ENCODE measurements around the gene PCLO. TPM values are rescaled to one million over a fixed set of nuclear protein-coding genes. Genes with fewer than 3 reads are reported as not detected.

PCLO gene
- total RNA-seq, 2 donors from 2014 or later: 3.2 to 4.2 TPM

- no peak for DNase-seq
- H3K27me3 Mint-ChIP-seq (ENCODE audit: insufficient read depth): no peaks in the 10 kb centered on the region
- H3K9me3 ChIP-seq (ENCODE audit: control insufficient read depth, low read length): no peaks in the 10 kb centered on the region
- no peaks in the 10 kb centered on the region for H3K36me3 Mint-ChIP-seq (ENCODE audit: low read depth)
- no peak overlapping the region for H3K4me3 Mint-ChIP-seq
- no peaks in the 10 kb centered on the region for H3K27me3 ChIP-seq (ENCODE audit: control insufficient read depth, insufficient read depth, low read length, poor library complexity, severe bottlenecking)
- H3K4me1 Mint-ChIP-seq: peaks cover 9% of the 10 kb centered on the region
- TF ChIP-seq CTCF (conservative IDR thresholded peaks at IDR 0.05): no peak
- H3K9me3 Mint-ChIP-seq: peaks cover 8% of the 10 kb centered on the region
- H3K4me1 ChIP-seq (ENCODE audit: control insufficient read depth, insufficient read depth, low read length): no peaks in the 10 kb centered on the region
- H3K9ac ChIP-seq (ENCODE audit: extremely low read depth, low read length, poor library complexity, severe bottlenecking): no peak overlapping the region
- H3K27ac ChIP-seq (ENCODE audit: low read depth, low read length): no peak overlapping the region
- H3K27ac Mint-ChIP-seq: no peak overlapping the region
- H3K4me3 ChIP-seq (ENCODE audit: low read length): no peak overlapping the region
- no peaks in the 10 kb centered on the region for H3K36me3 ChIP-seq (ENCODE audit: control insufficient read depth, insufficient read depth, low read length)
Observed at GRCh38 chr7:82998436-82998835, 164.2 kb downstream of the PCLO start.

DNA sequence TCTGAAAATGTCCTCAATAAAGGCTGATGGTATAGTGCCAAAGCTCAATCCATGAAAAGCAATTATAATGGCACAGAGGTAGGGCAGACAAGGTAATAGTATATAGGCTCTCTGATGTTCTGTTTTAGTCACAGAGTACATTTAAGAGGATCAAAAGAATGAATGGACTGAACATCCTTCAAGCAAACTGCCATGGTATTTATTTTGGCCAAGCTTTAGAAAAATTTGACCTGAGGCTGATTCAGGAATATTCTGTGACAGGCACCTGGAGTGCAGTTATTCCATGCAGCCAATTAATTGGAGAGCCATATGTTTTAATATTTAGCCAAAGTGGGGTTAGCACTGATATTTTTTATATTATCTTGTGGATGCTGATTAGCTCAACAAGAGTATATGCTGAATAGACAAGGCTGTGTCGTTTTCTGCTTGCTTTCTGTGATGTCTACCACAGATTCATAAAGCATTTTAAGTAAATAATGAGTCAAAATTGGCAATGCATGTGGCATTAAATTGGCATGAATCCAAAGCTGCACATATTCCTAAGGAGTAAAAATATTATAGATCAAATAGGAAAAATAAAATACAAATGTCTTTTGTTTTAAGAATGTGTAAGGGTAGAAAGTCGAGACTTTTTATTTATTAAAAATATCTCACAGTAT lies 177.4 kb downstream of the PCLO start:
- Mint-ChIP-seq H3K27me3 (ENCODE audit: insufficient read depth) (no peaks in the 10 kb centered on the region), H3K36me3 (ENCODE audit: low read depth) (no peaks in the 10 kb centered on the region), H3K9me3 (no peaks in the 10 kb centered on the region), H3K4me1 (peaks cover 1% of the 10 kb centered on the region), H3K27ac (no peak overlapping the region), H3K4me3 (no peak overlapping the region)
- Histone ChIP-seq H3K27me3 (ENCODE audit: control insufficient read depth, insufficient read depth, low read length, poor library complexity, severe bottlenecking) (no peaks in the 10 kb centered on the region), H3K4me1 (ENCODE audit: control insufficient read depth, insufficient read depth, low read length) (no peaks in the 10 kb centered on the region), H3K9me3 (ENCODE audit: control insufficient read depth, low read length) (no peaks in the 10 kb centered on the region), H3K36me3 (ENCODE audit: control insufficient read depth, insufficient read depth, low read length) (no peaks in the 10 kb centered on the region), H3K4me3 (ENCODE audit: low read length) (no peak overlapping the region), H3K27ac (ENCODE audit: low read depth, low read length) (no peak overlapping the region), H3K9ac (ENCODE audit: extremely low read depth, low read length, poor library complexity, severe bottlenecking) (no peak overlapping the region)
- TF ChIP-seq CTCF (conservative IDR thresholded peaks at IDR 0.05): no peak
- no peak for DNase-seq
- WGBS, 2 experiments (ENCODE audit: insufficient coverage in 1 of 2, insufficient read length in 1 of 2): 94% methylated on average over 1 of the region's 2 CpGs; no CpG with 5 or more reads in 1 of the 2 experiments

GRCh38 chr7:82980130-82980788 lies 182.4 kb downstream of the PCLO start:
- no peak overlapping the region for H3K27ac ChIP-seq (ENCODE audit: low read depth, low read length)
- TF ChIP-seq CTCF (conservative IDR thresholded peaks at IDR 0.05): no peak
- no peaks in the 10 kb centered on the region for H3K27me3 ChIP-seq (ENCODE audit: control insufficient read depth, insufficient read depth, low read length, poor library complexity, severe bottlenecking)
- no peaks in the 10 kb centered on the region for H3K9me3 ChIP-seq (ENCODE audit: control insufficient read depth, low read length)
- H3K4me3 Mint-ChIP-seq: no peak overlapping the region
- no peaks in the 10 kb centered on the region for H3K36me3 Mint-ChIP-seq (ENCODE audit: low read depth)
- H3K27ac Mint-ChIP-seq: no peak overlapping the region
- no peaks in the 10 kb centered on the region for H3K27me3 Mint-ChIP-seq (ENCODE audit: insufficient read depth)
- H3K9me3 Mint-ChIP-seq: no peaks in the 10 kb centered on the region
- H3K4me3 ChIP-seq (ENCODE audit: low read length): no peak overlapping the region
- no peaks in the 10 kb centered on the region for H3K4me1 ChIP-seq (ENCODE audit: control insufficient read depth, insufficient read depth, low read length)
- H3K36me3 ChIP-seq (ENCODE audit: control insufficient read depth, insufficient read depth, low read length): no peaks in the 10 kb centered on the region
- 82 to 87% methylated on average over 3 to 4 of the region's 4 CpGs for WGBS, 2 experiments (ENCODE audit: insufficient coverage in 1 of 2, insufficient read length in 1 of 2)
- DNase-seq: no peak
- H3K9ac ChIP-seq (ENCODE audit: extremely low read depth, low read length, poor library complexity, severe bottlenecking): no peak overlapping the region
- peaks cover 1% of the 10 kb centered on the region for H3K4me1 Mint-ChIP-seq
